Skeletal muscle tissue (tissue), 4 donors: ENCODE data around the gene RDM1. TPM values are rescaled to one million over a fixed set of nuclear protein-coding genes. Genes with fewer than 3 reads are reported as not detected.

ENCODE experiments used
- H3K27ac ChIP-seq: one replicate; pipeline ENCODE4 v1.7.0; 2013; ENCODE audit warnings: mild to moderate bottlenecking, low read depth, low read length, inconsistent platforms
- H3K27me3 ChIP-seq, 3 donors: one replicate each; pipeline ENCODE4 v1.7.0; 2013; ENCODE audit warnings: low read length in 3 of 3; ENCODE audit not compliant: control insufficient read depth in 3 of 3, insufficient read depth in 3 of 3
- H3K36me3 ChIP-seq, 3 donors: one replicate each; pipeline ENCODE4 v1.7.0; 2013; ENCODE audit warnings: low read length in 3 of 3; ENCODE audit not compliant: control insufficient read depth in 3 of 3, insufficient read depth in 3 of 3
- H3K4me1 ChIP-seq, 3 donors: one replicate each; pipeline ENCODE4 v1.7.0; 2013; ENCODE audit warnings: low read length in 3 of 3, mild to moderate bottlenecking in 3 of 3; ENCODE audit not compliant: control insufficient read depth in 3 of 3, insufficient read depth in 3 of 3
- H3K4me3 ChIP-seq, 3 donors: one replicate each; pipeline ENCODE4 v1.7.0; 2013; ENCODE audit warnings: low read length in 3 of 3
- H3K9ac ChIP-seq, 3 donors: one replicate each; pipeline ENCODE4 v1.7.0; 2013; ENCODE audit warnings: low read length in 3 of 3, mild to moderate bottlenecking in 3 of 3, moderate library complexity in 2 of 3, low read depth in 1 of 3
- H3K9me3 ChIP-seq, 3 donors: one replicate each; pipeline ENCODE4 v1.7.0; 2013; ENCODE audit warnings: low read length in 3 of 3; ENCODE audit not compliant: control insufficient read depth in 3 of 3
- total RNA-seq: library from RNA; depleted of rRNA; stranded (reverse); fragments of >200 nt; gene quantifications from one replicate; pipeline ENCODE4 v1.2.3, GENCODE V29; 2014
- donor health status: Osteomylitis.

The RDM1 gene
- total RNA-seq, 1 donor from 2014 or later: not detected

- no peak overlapping the region for H3K4me3 ChIP-seq
- H3K9ac ChIP-seq: no peak overlapping the region
- H3K36me3 ChIP-seq: no peaks in the 10 kb centered on the region
- no peaks in the 10 kb centered on the region for H3K9me3 ChIP-seq
- no peaks in the 10 kb centered on the region for H3K4me1 ChIP-seq
- no peaks in the 10 kb centered on the region for H3K27me3 ChIP-seq
- no peak overlapping the region for H3K27ac ChIP-seq
Observed at GRCh38 chr17:35915153-35915964, 15.2 kb downstream of the RDM1 start.

- Histone ChIP-seq H3K4me1 (no peaks in the 10 kb centered on the region), H3K27ac (no peak overlapping the region), H3K9ac (no peak overlapping the region), H3K4me3 (no peak overlapping the region), H3K9me3 (no peaks in the 10 kb centered on the region), H3K36me3 (no peaks in the 10 kb centered on the region), H3K27me3 (no peaks in the 10 kb centered on the region)
Observed at GRCh38 chr17:35914354-35914753, 16.2 kb downstream of the RDM1 start.

DNA sequence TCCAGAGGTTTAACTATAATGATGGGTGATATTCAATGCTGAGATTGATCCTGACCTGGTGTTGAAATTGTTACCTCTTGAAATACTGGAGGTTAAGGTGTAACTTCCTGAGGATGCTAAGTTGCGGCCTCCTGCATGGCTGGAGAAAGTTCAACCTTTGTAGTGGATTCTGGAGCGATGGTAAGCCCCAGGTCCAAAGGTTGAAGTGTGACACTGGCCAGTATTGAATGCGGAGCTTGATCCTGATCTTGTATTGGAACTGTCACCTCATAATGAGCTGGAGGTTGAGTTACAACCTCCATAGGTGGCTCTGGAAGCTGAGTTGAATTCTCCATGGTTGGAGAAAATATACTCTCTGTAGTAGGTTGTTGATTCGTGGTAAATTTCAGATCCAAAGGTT lies 17.0 kb downstream of the RDM1 start:
- Histone ChIP-seq H3K9me3 (no peaks in the 10 kb centered on the region), H3K27ac (no peak overlapping the region), H3K9ac (no peak overlapping the region), H3K4me1 (no peaks in the 10 kb centered on the region), H3K27me3 (no peaks in the 10 kb centered on the region), H3K36me3 (no peaks in the 10 kb centered on the region), H3K4me3 (no peak overlapping the region)

DNA sequence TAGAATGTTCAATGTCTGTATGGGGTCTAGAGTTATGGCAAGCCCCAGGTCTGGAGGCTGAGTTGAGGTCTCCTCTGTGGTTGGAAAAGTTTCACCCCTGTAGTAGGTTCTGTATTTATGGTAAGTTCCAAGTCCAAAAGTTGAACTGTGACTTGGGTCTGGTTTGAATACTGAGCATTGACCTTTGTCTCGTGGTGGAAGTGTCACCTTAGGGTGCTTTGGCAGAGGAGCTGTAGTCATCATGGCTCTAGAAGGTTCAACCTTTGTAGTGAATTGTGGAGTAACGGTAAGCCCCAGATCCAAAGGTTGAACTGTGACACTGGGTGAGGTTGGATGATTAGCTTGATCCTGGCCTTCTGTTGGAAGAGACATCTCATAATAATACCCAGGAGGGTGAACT lies 17.6 kb downstream of the RDM1 start:
- no peaks in the 10 kb centered on the region for H3K4me1 ChIP-seq
- no peak overlapping the region for H3K9ac ChIP-seq
- no peak overlapping the region for H3K27ac ChIP-seq
- H3K9me3 ChIP-seq: no peaks in the 10 kb centered on the region
- no peaks in the 10 kb centered on the region for H3K27me3 ChIP-seq
- no peaks in the 10 kb centered on the region for H3K36me3 ChIP-seq
- H3K4me3 ChIP-seq: no peak overlapping the region

- no peak overlapping the region for H3K27ac ChIP-seq
- no peaks in the 10 kb centered on the region for H3K27me3 ChIP-seq
- no peak overlapping the region for H3K9ac ChIP-seq
- no peaks in the 10 kb centered on the region for H3K9me3 ChIP-seq
- H3K4me3 ChIP-seq: no peak overlapping the region
- H3K36me3 ChIP-seq: no peaks in the 10 kb centered on the region
- no peaks in the 10 kb centered on the region for H3K4me1 ChIP-seq
Observed at GRCh38 chr17:35912339-35912912, 18.1 kb downstream of the RDM1 start.

DNA sequence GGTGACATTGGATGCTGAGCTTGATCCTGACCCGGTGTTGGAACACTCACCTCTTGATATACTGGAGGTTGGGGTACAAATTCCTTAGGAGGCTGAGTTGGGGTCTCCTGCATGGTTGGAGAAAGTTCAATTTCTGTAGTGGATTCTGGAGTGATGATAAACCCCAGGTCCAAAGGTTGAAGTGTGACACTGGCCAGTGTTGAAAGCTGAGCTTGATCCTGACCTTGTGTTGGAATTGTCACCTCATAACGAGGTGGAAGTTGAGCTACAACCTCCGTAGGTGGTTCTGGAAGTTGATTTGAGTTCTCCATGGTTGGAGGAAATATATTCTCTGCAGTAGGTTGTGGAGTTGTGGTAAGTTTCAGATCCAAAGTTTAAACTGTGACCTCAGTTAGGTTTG lies 21.2 kb downstream of the RDM1 start:
- Histone ChIP-seq H3K4me1 (no peaks in the 10 kb centered on the region), H3K9me3 (no peaks in the 10 kb centered on the region), H3K27ac (no peak overlapping the region), H3K27me3 (no peaks in the 10 kb centered on the region), H3K36me3 (no peaks in the 10 kb centered on the region), H3K9ac (no peak overlapping the region), H3K4me3 (no peak overlapping the region)

- Histone ChIP-seq H3K27ac (no peak overlapping the region), H3K4me1 (no peaks in the 10 kb centered on the region), H3K36me3 (no peaks in the 10 kb centered on the region), H3K27me3 (no peaks in the 10 kb centered on the region), H3K9ac (no peak overlapping the region), H3K4me3 (no peak overlapping the region), H3K9me3 (no peaks in the 10 kb centered on the region)
Observed at GRCh38 chr17:35907691-35908090, 22.9 kb downstream of the RDM1 start.

DNA sequence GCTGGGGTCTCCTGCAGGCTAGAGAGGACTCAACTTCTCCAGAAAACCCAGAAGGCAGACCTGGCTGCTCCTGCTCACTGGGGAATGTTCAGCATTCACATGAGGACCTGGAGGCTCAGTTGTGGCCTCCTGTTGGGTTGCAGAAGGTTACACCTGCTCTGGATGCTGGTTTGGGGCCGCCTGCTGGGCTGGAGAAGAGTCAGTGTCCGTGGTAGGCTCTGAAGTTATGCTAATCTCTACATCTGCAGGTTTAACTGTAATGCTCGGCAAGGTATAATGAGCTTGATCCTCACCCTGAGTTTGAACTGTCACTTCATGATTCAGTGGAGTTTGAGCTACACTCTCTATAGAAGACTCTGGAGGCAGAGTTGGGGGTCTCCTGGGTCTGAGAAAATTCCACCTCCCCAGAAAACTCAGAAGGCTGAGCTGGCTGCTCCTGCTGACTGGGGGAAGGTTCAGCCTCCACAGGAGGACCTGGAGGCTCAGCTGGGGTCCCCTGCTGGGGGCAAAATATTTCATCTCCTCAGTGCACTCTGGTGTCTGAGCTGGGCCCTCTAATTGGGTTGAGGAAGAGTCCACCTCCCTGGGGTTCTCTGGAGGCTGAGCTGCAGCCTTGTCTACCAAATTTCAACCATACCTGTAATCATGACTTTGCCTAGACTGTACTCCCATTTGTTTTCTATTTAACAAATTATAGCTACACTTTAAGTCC lies 23.5 kb downstream of the RDM1 start:
- no peaks in the 10 kb centered on the region for H3K27me3 ChIP-seq
- no peak overlapping the region for H3K27ac ChIP-seq
- H3K9me3 ChIP-seq: no peaks in the 10 kb centered on the region
- no peak overlapping the region for H3K9ac ChIP-seq
- no peaks in the 10 kb centered on the region for H3K36me3 ChIP-seq
- no peak overlapping the region for H3K4me3 ChIP-seq
- no peaks in the 10 kb centered on the region for H3K4me1 ChIP-seq

DNA sequence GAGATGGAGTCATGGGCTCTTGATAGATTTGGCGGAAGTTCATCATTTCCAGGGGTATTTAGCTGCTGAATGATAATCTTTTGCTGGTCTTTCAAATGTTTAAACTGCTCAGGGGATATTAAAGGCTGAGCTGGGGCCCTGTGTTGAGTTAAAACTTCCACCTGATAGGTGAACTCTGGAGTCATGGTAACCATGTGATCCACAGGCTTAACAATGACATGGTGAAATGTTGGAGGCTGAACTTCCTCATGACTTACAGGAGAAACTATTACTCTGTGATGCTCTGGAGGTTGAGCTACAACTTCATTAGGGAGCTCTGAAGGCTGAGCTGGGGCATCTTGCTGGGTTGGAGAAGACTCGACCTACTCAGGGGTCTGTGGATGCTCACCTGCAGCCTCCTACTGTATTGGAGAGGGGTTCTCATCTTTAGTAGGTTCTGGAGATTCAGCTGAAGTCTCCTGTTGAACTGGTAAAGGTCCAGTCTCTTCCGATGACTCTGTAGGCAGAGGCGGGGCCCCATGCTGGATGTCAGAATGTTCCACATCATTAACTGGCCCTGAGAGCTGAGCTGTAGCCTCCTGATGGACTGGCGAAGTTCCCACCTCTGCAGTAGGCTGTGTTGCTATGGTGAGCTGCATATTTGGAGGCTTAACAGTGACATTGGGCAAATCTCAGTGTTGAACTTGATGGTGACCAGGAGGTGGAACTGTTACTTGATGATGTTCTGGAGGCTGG lies 24.2 kb downstream of the RDM1 start:
- Histone ChIP-seq H3K9ac (no peak overlapping the region), H3K36me3 (no peaks in the 10 kb centered on the region), H3K4me3 (no peak overlapping the region), H3K27ac (no peak overlapping the region), H3K4me1 (no peaks in the 10 kb centered on the region), H3K9me3 (no peaks in the 10 kb centered on the region), H3K27me3 (no peaks in the 10 kb centered on the region)
